Smooth muscle cell (in vitro differentiated cells): ENCODE results near the gene AMDHD1. TPM values are rescaled to one million over a fixed set of nuclear protein-coding genes. Genes with fewer than 3 reads are reported as not detected.

Experiments used
- DNase-seq: peaks from one replicate; lab custom pipeline; 2025; ENCODE audit not compliant: unreplicated experiment; lab: John Stamatoyannopoulos, UW
- H2AFZ ChIP-seq: fragments of 200-600 bp; sonication (generic); 2 replicates; pipeline ENCODE4 v1.6.0; 2016; ENCODE audit warnings: antibody characterized with exemption, low read depth, mild to moderate bottlenecking
- H3F3A ChIP-seq: fragments of 200-600 bp; sonication (generic); 2 replicates; pipeline ENCODE4 v1.6.0; 2017; ENCODE audit warnings: antibody characterized with exemption, low read depth
- H3K27ac ChIP-seq: fragments of 200-600 bp; sonication (generic); 2 replicates; pipeline ENCODE4 v1.5.1; 2016; ENCODE audit warnings: low read depth, mild to moderate bottlenecking
- H3K27me3 ChIP-seq: fragments of 200-600 bp; sonication (generic); 2 replicates; pipeline ENCODE4 v1.6.1; 2016; ENCODE audit warnings: low read depth, mild to moderate bottlenecking
- H3K36me3 ChIP-seq: fragments of 200-600 bp; sonication (generic); 2 replicates; pipeline ENCODE4 v1.5.1; 2016; ENCODE audit warnings: low read depth
- H3K4me1 ChIP-seq: fragments of 200-600 bp; sonication (generic); 2 replicates; pipeline ENCODE4 v1.5.1; 2016; ENCODE audit warnings: low read depth
- H3K4me2 ChIP-seq: fragments of 200-600 bp; sonication (generic); 2 replicates; pipeline ENCODE4 v1.6.0; 2016; ENCODE audit warnings: mild to moderate bottlenecking
- H3K4me3 ChIP-seq: fragments of 200-600 bp; sonication (generic); 2 replicates; pipeline ENCODE4 v1.5.1; 2016; ENCODE audit warnings: mild to moderate bottlenecking
- H3K79me2 ChIP-seq: fragments of 200-600 bp; sonication (generic); 2 replicates; pipeline ENCODE4 v1.6.0; 2016; ENCODE audit warnings: low read depth, mild to moderate bottlenecking
- H3K9ac ChIP-seq: fragments of 200-600 bp; sonication (generic); 2 replicates; pipeline ENCODE4 v1.6.0; 2016; ENCODE audit warnings: low read depth
- H3K9me3 ChIP-seq: fragments of 200-600 bp; sonication (generic); replicated peaks from 2 replicates; pipeline ENCODE4 v1.5.1; 2016; ENCODE audit warnings: low read depth
- H4K20me1 ChIP-seq: fragments of 200-600 bp; sonication (generic); 2 replicates; pipeline ENCODE4 v1.6.0; 2016; ENCODE audit warnings: low read depth
- CTCF ChIP-seq: fragments of 200-600 bp; sonication (generic); IDR thresholded peaks from 2 replicates; pipeline ENCODE4 v1.5.1; 2017; ENCODE audit warnings: borderline replicate concordance, mild to moderate bottlenecking, antibody characterized with exemption; ENCODE audit not compliant: insufficient read depth, poor library complexity, severe bottlenecking
- WGBS: methylation state at CpG from one replicate; pipeline ENCODE4 v1.1.7; 2016; ENCODE audit warnings: low lambda C conversion rate; 5-methylcytosine and 5-hydroxymethylcytosine counted together
- polyA plus RNA-seq: library from polyadenylated mRNA; unstranded; fragments of >200 nt; fragmentation: Nextera tagmentation; extraction: Ambion mirVana; gene quantifications from 2 replicates; pipeline ENCODE4 v1.2.1, GENCODE V29; 2016
- total RNA-seq: library from RNA; depleted of rRNA; stranded (reverse); fragments of >200 nt; gene quantifications from 2 replicates; pipeline ENCODE4 v1.2.3, GENCODE V29; 2014

The AMDHD1 gene
- total and polyA plus RNA-seq, 2 experiments from 2014 or later: 0.18 to 0.25 TPM

- no peak overlapping the region for H3K4me2 ChIP-seq
- no peak for DNase-seq
- no peak overlapping the region for H3K4me3 ChIP-seq
- no peaks in the 10 kb centered on the region for H3K27me3 ChIP-seq
- no peaks in the 10 kb centered on the region for H3K9me3 ChIP-seq
- H3K9ac ChIP-seq: no peak overlapping the region
- no peaks in the 10 kb centered on the region for H3K4me1 ChIP-seq
- H4K20me1 ChIP-seq: no peaks in the 10 kb centered on the region
- no peaks in the 10 kb centered on the region for H3K36me3 ChIP-seq
- H3F3A ChIP-seq: no peaks in the 10 kb centered on the region
- H2AFZ ChIP-seq: no peak overlapping the region
- TF ChIP-seq CTCF: no peak
- no peak overlapping the region for H3K27ac ChIP-seq
- no peaks in the 10 kb centered on the region for H3K79me2 ChIP-seq
Observed at GRCh38 chr12:95908573-95908972, 34.6 kb upstream of the AMDHD1 start.

GRCh38 chr12:95909871-95910270, 33.3 kb upstream of the AMDHD1 start:
- 94% methylated on average over 3 of the region's 3 CpGs for WGBS

GRCh38 chr12:95918194-95918993, 24.7 kb upstream of the AMDHD1 start:
- Histone ChIP-seq H4K20me1 (no peaks in the 10 kb centered on the region), H3F3A (no peaks in the 10 kb centered on the region), H3K36me3 (no peaks in the 10 kb centered on the region), H3K27me3 (no peaks in the 10 kb centered on the region), H3K9me3 (no peaks in the 10 kb centered on the region), H3K4me1 (no peaks in the 10 kb centered on the region), H3K4me2 (no peak overlapping the region), H3K27ac (no peak overlapping the region), H3K4me3 (no peak overlapping the region), H3K9ac (no peak overlapping the region), H3K79me2 (no peaks in the 10 kb centered on the region), H2AFZ (peak overlapping the region; percentile 34)
- 18% methylated on average over 7 of the region's 7 CpGs for WGBS
- no peak for DNase-seq
- TF ChIP-seq CTCF: peak; percentile 69

More at GRCh38 chr12:95909871-95910270, 33.3 kb upstream of the AMDHD1 start:
- H3K27ac ChIP-seq: no peak overlapping the region
- H3K4me1 ChIP-seq: no peaks in the 10 kb centered on the region
- H3K36me3 ChIP-seq: no peaks in the 10 kb centered on the region
- H3K27me3 ChIP-seq: no peaks in the 10 kb centered on the region
- DNase-seq: no peak
- H2AFZ ChIP-seq: no peak overlapping the region
- H3K4me3 ChIP-seq: no peak overlapping the region
- no peaks in the 10 kb centered on the region for H3K79me2 ChIP-seq
- H3F3A ChIP-seq: no peaks in the 10 kb centered on the region
- H3K9ac ChIP-seq: no peak overlapping the region
- H3K9me3 ChIP-seq: no peaks in the 10 kb centered on the region
- no peak overlapping the region for H3K4me2 ChIP-seq
- no peak for TF ChIP-seq CTCF
- no peaks in the 10 kb centered on the region for H4K20me1 ChIP-seq

- Histone ChIP-seq H2AFZ (peak overlapping the region; percentile 34), H3K9me3 (no peaks in the 10 kb centered on the region), H3K4me1 (no peaks in the 10 kb centered on the region), H3K36me3 (no peaks in the 10 kb centered on the region), H3K79me2 (no peaks in the 10 kb centered on the region), H3K27me3 (no peaks in the 10 kb centered on the region), H4K20me1 (no peaks in the 10 kb centered on the region), H3F3A (no peaks in the 10 kb centered on the region), H3K4me3 (no peak overlapping the region), H3K4me2 (no peak overlapping the region), H3K27ac (no peak overlapping the region), H3K9ac (no peak overlapping the region)
- 87% methylated on average over 6 of the region's 6 CpGs for WGBS
- TF ChIP-seq CTCF: no peak
- DNase-seq: no peak
Observed at GRCh38 chr12:95919110-95919509, 24.0 kb upstream of the AMDHD1 start.
